ENCODE results near the gene ISOC2.

The ISOC2 gene

DNA sequence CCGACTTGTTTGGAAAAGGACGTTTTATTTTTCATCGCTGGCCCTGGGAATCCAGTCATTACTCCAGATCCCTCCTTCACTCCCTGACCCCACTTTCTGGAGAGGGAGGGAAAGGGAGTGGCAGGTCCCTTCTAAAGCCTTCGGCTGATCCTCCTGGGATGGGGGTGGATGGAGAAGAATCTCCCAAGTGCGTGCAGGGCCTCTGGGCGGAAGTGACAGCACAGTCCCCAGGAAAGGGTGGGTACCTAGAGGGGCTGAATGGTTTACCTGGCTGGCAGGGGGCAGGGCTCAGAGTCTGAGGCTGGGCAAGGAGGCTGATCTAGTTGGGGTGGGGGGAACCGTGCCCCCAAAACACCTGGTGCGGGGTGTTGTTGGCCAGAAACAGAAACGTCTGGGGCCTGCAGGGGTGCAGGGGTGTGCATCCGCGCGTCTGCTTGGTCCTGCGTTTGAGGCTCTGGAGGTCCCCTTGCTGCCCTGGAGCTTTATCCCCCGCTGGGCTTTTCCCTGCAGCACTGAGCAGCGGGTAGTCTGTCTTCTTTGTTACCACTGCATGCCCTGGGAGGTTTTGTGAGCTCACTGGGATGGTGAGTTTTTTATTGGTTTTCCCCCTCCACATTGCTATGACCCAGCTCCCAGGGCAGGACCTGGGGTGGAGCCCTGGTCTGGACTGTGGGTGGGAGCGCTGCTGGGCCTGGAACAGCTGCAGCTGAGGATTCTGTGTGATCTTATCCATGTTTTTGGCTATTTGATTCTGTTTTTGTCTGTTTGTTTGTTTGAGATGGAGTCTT, 12.0 kb upstream of the ISOC2 start:
- H3K36me3 ChIP-seq (ENCODE audit: control insufficient read depth in 2 of 2, insufficient read depth in 2 of 2, low read length in 2 of 2) = no peaks in the 10 kb centered on the region
- H3K4me3 ChIP-seq (ENCODE audit: low read length in 2 of 2) = no peak overlapping the region
- peaks cover 21% of the 10 kb centered on the region for H3K4me1 ChIP-seq (ENCODE audit: control insufficient read depth, insufficient read depth, low read length)
- H3K27me3 ChIP-seq (ENCODE audit: control insufficient read depth in 1 of 2, insufficient read depth in 2 of 2, low read length in 2 of 2) = no peaks in the 10 kb centered on the region
- no peaks in the 10 kb centered on the region for H3K9me3 ChIP-seq (ENCODE audit: control insufficient read depth in 2 of 2, low read length in 2 of 2)
- H3K27ac ChIP-seq (ENCODE audit: low read length) = no peak overlapping the region
- H3K9ac ChIP-seq (ENCODE audit: low read length in 2 of 2) = no peak overlapping the region

DNA sequence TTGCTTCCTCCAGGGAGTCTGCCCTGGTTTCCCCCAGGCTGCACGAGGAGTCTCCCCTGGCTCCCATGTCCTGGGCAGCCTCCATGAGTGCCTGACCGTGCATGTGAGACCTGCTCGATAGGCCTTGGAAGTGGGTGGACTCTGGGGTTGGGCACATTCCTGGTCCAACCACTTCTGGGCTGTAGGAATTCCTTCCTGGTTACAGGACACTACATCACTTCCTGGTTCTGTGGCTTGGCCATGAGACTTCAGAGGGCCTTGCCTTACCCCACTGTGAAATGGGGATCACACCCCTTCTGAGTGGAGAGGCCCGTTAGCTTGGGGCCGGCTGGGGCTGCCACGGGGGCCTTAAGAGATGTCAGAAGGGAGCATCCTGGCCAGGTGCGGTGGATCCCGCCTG, 11.0 kb upstream of the ISOC2 start:
- Histone ChIP-seq H3K9ac (ENCODE audit: low read length in 2 of 2) (no peak overlapping the region), H3K4me3 (ENCODE audit: low read length in 2 of 2) (no peak overlapping the region), H3K36me3 (ENCODE audit: control insufficient read depth in 2 of 2, insufficient read depth in 2 of 2, low read length in 2 of 2) (no peaks in the 10 kb centered on the region), H3K27me3 (ENCODE audit: control insufficient read depth in 1 of 2, insufficient read depth in 2 of 2, low read length in 2 of 2) (no peaks in the 10 kb centered on the region), H3K27ac (ENCODE audit: low read length) (no peak overlapping the region), H3K4me1 (ENCODE audit: control insufficient read depth, insufficient read depth, low read length) (peaks cover 18% of the 10 kb centered on the region), H3K9me3 (ENCODE audit: control insufficient read depth in 2 of 2, low read length in 2 of 2) (no peaks in the 10 kb centered on the region)

DNA sequence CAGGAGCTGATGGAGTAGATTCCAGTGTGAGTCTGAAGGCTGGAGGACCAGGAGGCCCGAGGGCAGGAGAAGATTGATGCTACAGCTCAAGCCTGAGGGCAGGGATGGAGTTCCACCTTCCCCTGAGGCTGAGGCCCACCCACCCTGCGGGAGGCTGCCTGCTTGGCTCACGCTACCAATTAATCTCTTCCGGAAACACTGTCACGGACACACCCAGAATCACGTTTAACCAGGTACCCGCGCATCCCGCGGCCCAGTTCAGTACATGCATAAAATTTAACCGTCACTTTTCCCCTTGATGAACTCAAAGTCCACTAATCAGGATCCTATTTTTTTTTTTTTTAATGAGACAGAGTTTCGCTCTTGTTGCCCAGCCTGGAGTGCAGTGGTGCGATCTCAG, 9.8 kb upstream of the ISOC2 start:
- Histone ChIP-seq H3K9ac (ENCODE audit: low read length in 2 of 2) (no peak overlapping the region), H3K9me3 (ENCODE audit: control insufficient read depth in 2 of 2, low read length in 2 of 2) (no peaks in the 10 kb centered on the region), H3K4me3 (ENCODE audit: low read length in 2 of 2) (no peak overlapping the region), H3K27ac (ENCODE audit: low read length) (no peak overlapping the region), H3K27me3 (ENCODE audit: control insufficient read depth in 1 of 2, insufficient read depth in 2 of 2, low read length in 2 of 2) (no peaks in the 10 kb centered on the region), H3K4me1 (ENCODE audit: control insufficient read depth, insufficient read depth, low read length) (peaks cover 17% of the 10 kb centered on the region), H3K36me3 (ENCODE audit: control insufficient read depth in 2 of 2, insufficient read depth in 2 of 2, low read length in 2 of 2) (no peaks in the 10 kb centered on the region)

DNA sequence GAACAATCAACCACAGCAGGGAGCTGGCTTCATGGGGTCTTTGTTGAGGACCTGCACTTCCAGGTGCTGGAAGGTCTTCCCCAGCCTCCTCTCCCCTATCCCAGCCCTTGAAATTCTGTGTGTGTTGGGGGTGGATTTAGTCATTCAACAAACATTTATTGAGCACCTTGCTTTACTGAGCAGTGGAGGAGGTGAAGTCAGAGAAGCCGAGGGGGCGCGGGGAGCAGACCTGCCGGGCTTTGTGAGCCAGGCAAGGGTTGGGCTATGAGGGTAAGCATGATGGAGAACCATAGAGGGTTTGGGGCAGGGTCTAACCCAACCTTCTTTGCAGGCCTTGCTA, 6.6 kb upstream of the ISOC2 start:
- Histone ChIP-seq H3K4me1 (ENCODE audit: control insufficient read depth, insufficient read depth, low read length) (peaks cover 6% of the 10 kb centered on the region), H3K9ac (ENCODE audit: low read length in 2 of 2) (no peak overlapping the region), H3K27me3 (ENCODE audit: control insufficient read depth in 1 of 2, insufficient read depth in 2 of 2, low read length in 2 of 2) (no peaks in the 10 kb centered on the region), H3K27ac (ENCODE audit: low read length) (no peak overlapping the region), H3K4me3 (ENCODE audit: low read length in 2 of 2) (peak overlapping the region in 1 of 2 donors; percentile 15), H3K9me3 (ENCODE audit: control insufficient read depth in 2 of 2, low read length in 2 of 2) (no peaks in the 10 kb centered on the region), H3K36me3 (ENCODE audit: control insufficient read depth in 2 of 2, insufficient read depth in 2 of 2, low read length in 2 of 2) (no peaks in the 10 kb centered on the region)

DNA sequence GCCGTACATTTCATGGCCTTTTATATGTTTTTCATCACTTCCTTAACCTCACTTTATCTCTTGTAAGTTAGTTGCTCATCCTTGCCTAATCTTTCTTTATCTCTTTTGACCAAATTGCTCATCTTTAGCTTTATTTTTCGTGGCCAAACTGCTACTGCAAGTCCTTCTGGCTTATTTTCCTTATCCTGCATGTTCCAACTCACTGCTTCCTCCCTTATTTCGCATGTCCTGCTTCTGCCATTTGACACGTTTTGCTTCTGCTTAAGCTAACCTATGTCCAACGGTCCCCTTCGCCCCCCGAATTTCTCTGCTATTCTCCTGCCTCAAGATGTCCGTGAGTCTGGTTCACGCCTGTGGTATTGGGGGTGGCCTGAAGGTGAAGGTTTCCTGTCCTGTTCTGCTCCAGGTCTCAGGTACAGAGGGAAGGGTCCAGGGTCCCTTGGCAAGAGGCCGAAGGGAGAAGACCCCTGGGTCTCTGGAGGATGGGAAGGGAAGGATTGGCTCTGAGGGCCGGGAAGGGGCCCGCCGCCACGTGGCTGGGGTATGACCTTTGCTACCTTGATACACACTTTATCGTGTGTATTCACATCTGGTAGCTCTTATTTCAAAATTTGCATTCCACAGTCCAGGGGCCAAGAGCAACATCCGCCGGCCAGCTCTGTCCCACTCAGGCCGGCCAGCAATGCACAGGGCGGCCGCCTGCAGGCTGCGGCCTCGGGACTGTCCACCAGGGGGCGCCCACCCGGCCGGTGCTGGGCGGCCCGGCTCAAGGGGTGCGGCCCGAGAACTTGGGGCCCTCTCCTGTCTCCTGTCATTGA, 6.0 kb upstream of the ISOC2 start:
- Histone ChIP-seq H3K9me3 (ENCODE audit: control insufficient read depth in 2 of 2, low read length in 2 of 2) (no peaks in the 10 kb centered on the region), H3K9ac (ENCODE audit: low read length in 2 of 2) (no peak overlapping the region), H3K27ac (ENCODE audit: low read length) (no peak overlapping the region), H3K4me3 (ENCODE audit: low read length in 2 of 2) (peak overlapping the region in 1 of 2 donors; percentile 15), H3K27me3 (ENCODE audit: control insufficient read depth in 1 of 2, insufficient read depth in 2 of 2, low read length in 2 of 2) (no peaks in the 10 kb centered on the region), H3K36me3 (ENCODE audit: control insufficient read depth in 2 of 2, insufficient read depth in 2 of 2, low read length in 2 of 2) (no peaks in the 10 kb centered on the region), H3K4me1 (ENCODE audit: control insufficient read depth, insufficient read depth, low read length) (peaks cover 7% of the 10 kb centered on the region)

DNA sequence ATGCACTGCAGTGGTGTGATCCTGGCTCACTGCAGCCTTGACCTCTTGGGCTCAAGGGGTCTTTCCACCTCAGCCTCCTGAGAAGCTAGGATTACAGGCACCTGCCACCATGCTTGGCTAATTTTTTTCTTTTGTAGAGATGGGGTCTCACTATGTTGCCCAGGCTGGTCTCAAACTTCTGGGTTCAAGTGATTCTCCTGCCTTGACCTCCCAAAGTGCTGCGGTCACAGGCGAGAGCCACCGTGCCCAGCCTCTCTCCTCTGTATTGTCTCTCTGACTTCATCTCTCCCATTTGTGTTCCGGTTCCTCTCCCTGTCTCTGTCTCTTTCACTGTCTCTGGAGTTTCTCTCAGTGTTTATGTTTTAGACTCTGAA, 4.8 kb upstream of the ISOC2 start:
- Histone ChIP-seq H3K9ac (ENCODE audit: low read length in 2 of 2) (no peak overlapping the region), H3K4me3 (ENCODE audit: low read length in 2 of 2) (no peak overlapping the region), H3K36me3 (ENCODE audit: control insufficient read depth in 2 of 2, insufficient read depth in 2 of 2, low read length in 2 of 2) (no peaks in the 10 kb centered on the region), H3K27me3 (ENCODE audit: control insufficient read depth in 1 of 2, insufficient read depth in 2 of 2, low read length in 2 of 2) (no peaks in the 10 kb centered on the region), H3K9me3 (ENCODE audit: control insufficient read depth in 2 of 2, low read length in 2 of 2) (no peaks in the 10 kb centered on the region), H3K27ac (ENCODE audit: low read length) (no peak overlapping the region), H3K4me1 (ENCODE audit: control insufficient read depth, insufficient read depth, low read length) (peaks cover 16% of the 10 kb centered on the region)

DNA sequence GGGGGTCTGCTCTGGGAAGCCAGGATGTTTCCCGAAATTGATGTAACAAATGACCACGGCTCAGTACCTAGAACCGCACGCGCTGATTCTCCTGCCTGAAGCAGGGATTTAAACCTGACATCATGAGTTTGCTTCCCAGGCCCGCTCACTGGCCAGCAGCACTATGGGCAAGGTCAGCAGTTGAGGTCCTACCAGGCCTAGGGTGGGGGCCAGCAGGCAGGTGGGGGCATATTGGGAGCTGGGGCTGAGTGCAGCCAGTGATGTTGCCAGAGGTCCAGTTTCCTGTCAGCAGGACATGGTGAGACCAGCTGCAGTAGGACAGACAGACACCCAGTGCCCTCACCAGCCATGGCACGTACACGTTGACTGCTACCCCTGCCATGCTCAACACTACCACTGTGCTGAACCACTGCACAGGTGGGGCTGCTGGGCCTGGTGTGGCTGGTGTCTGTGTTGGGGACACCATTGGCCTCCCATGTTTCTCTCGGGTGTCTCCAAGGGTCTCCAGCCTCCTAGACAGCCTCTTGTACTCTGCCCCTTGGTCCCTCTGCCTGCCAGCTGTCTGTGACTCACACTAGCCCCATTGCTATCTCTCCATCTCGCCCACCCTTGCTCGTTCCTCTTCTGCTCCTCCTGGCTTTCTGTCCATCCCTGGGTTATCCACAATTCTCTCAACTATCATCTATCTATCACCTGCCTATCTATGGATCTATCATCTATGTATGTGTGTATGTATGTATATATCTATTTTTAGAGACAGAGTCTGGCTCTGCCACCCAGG, 4.2 kb upstream of the ISOC2 start:
- no peaks in the 10 kb centered on the region for H3K9me3 ChIP-seq (ENCODE audit: control insufficient read depth in 2 of 2, low read length in 2 of 2)
- H3K4me3 ChIP-seq (ENCODE audit: low read length in 2 of 2) = no peak overlapping the region
- H3K27ac ChIP-seq (ENCODE audit: low read length) = no peak overlapping the region
- H3K4me1 ChIP-seq (ENCODE audit: control insufficient read depth, insufficient read depth, low read length) = peaks cover 22% of the 10 kb centered on the region
- H3K9ac ChIP-seq (ENCODE audit: low read length in 2 of 2) = no peak overlapping the region
- H3K36me3 ChIP-seq (ENCODE audit: control insufficient read depth in 2 of 2, insufficient read depth in 2 of 2, low read length in 2 of 2) = no peaks in the 10 kb centered on the region
- H3K27me3 ChIP-seq (ENCODE audit: control insufficient read depth in 1 of 2, insufficient read depth in 2 of 2, low read length in 2 of 2) = no peaks in the 10 kb centered on the region

DNA sequence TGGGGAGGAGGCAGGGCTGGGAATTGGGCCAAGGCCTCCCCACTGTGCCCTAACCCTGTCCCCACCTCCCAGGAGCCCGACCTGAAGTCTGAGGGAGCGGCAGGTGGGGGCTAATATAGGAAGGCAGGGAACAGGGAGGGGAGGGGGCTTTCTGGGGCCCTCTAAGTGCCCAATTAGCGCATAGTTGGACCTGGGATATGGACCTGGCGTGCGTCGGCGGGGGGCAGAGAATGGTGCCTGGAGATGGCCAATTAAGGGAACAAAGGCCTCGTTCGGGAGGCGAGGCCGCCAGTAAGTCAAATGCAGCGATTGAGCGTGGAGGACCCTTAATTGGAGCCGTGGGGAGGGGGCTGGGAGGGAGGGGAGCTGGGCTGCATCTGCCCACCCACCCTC, 3.2 kb upstream of the ISOC2 start, which contains the start of gene C19orf85:
TSS of gene C19orf85 (minus strand) at position 90 of the 393 bp plus-strand sequence. CDS start 197 bp downstream, outside the sequence.
- Histone ChIP-seq H3K4me3 (ENCODE audit: low read length in 2 of 2) (no peak within 1 kb of the TSS), H3K4me1 (ENCODE audit: control insufficient read depth, insufficient read depth, low read length) (peaks cover 31% of the 10 kb centered on the region), H3K9ac (ENCODE audit: low read length in 2 of 2) (no peak within 1 kb of the TSS), H3K9me3 (ENCODE audit: control insufficient read depth in 2 of 2, low read length in 2 of 2) (no peaks in the 10 kb centered on the region), H3K36me3 (ENCODE audit: control insufficient read depth in 2 of 2, insufficient read depth in 2 of 2, low read length in 2 of 2) (no peaks in the 10 kb centered on the region), H3K27ac (ENCODE audit: low read length) (no peak within 1 kb of the TSS), H3K27me3 (ENCODE audit: control insufficient read depth in 1 of 2, insufficient read depth in 2 of 2, low read length in 2 of 2) (no peaks in the 10 kb centered on the region)

DNA sequence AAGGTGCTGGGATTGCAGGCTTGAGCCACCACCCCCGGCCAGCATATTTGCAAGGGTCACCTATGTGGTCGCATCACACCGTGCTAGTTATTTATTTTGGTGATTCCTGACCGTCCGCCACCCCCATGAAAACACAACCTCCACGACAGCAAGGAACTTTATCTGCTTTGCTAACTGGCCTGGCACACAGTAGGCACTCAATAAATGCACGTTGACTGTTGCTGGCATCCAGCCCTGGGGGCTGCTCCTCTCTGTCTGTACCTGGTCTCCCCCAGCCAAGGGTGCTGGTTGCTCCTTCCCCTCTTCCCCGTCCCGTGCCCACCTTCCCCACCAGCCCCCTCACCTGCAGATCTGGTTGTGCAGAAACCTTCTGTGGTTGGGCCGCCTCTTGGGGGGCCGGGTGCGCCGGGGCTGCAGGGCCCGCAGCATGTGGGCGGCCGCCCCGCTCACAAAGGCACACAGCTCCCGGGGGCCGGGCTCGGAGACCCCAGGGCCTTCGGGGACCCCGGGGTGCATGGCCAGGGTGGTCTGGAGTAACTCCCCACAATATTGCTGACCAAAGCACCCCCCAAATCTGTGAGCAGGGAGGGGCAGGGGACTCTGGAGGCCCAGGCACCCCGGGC, 2.7 kb upstream of the ISOC2 start:
- Histone ChIP-seq H3K36me3 (ENCODE audit: control insufficient read depth in 2 of 2, insufficient read depth in 2 of 2, low read length in 2 of 2) (no peaks in the 10 kb centered on the region), H3K27ac (ENCODE audit: low read length) (no peak overlapping the region), H3K4me3 (ENCODE audit: low read length in 2 of 2) (no peak overlapping the region), H3K4me1 (ENCODE audit: control insufficient read depth, insufficient read depth, low read length) (peaks cover 35% of the 10 kb centered on the region), H3K9ac (ENCODE audit: low read length in 2 of 2) (no peak overlapping the region), H3K9me3 (ENCODE audit: control insufficient read depth in 2 of 2, low read length in 2 of 2) (no peaks in the 10 kb centered on the region), H3K27me3 (ENCODE audit: control insufficient read depth in 1 of 2, insufficient read depth in 2 of 2, low read length in 2 of 2) (no peaks in the 10 kb centered on the region)

DNA sequence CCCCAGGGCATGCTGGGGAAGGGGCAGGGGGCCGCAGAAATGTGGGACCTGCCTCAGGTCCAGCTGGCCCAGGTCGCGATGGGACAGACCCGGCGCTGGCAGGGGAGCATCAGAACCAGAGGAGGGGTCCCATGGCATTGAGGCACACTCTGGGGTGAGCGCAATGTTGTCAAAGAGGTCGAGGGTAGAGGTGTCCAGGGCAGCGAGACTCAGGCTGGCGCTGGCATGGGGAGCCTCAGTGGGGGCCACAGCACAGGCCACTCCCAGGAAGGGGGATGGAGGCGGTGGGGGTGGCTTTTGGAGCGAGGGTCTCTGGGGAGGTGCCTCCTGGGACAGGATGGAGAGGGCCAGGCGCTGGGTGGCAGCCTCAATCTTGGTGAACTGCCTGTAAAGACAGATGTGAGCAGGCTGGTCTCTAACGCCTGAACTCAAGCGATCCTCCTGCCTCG, 2.2 kb upstream of the ISOC2 start:
- Histone ChIP-seq H3K4me3 (ENCODE audit: low read length in 2 of 2) (no peak overlapping the region), H3K9me3 (ENCODE audit: control insufficient read depth in 2 of 2, low read length in 2 of 2) (no peaks in the 10 kb centered on the region), H3K27ac (ENCODE audit: low read length) (no peak overlapping the region), H3K36me3 (ENCODE audit: control insufficient read depth in 2 of 2, insufficient read depth in 2 of 2, low read length in 2 of 2) (no peaks in the 10 kb centered on the region), H3K4me1 (ENCODE audit: control insufficient read depth, insufficient read depth, low read length) (peaks cover 35% of the 10 kb centered on the region), H3K27me3 (ENCODE audit: control insufficient read depth in 1 of 2, insufficient read depth in 2 of 2, low read length in 2 of 2) (no peaks in the 10 kb centered on the region), H3K9ac (ENCODE audit: low read length in 2 of 2) (no peak overlapping the region)

Data from stomach smooth muscle (tissue), 2 donors.